ENCODE results near the gene KAZN.

KAZN gene

DNA sequence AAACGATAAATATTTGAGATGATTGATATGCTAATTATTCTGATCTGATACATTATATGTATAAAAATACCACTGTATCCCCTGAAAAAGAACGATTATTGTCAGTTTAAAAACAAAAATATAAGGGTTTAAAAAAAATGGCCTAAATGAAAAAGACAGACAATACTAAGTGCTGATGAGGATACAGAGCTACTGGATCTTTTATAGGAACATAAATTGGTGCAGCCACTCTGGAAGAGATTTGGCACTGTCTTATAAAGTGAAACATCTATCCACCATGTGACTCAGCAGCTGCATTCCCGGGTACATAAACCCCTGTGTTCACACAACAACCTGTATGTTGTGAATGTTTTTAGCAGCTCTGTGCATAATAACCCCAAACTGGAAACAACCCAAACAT is 44.2 kb downstream of the KAZN start:
- no peak for TF ChIP-seq ARNTL (CRISPR knock-in tag; IDR thresholded peaks at IDR 0.05; ENCODE audit: borderline replicate concordance, low read depth)
- TF ChIP-seq ZNF8 (CRISPR knock-in tag; IDR thresholded peaks at IDR 0.05) = no peak
- TF ChIP-seq ZC3H10 (CRISPR knock-in tag; IDR thresholded peaks at IDR 0.05) = no peak
- TF ChIP-seq ESRRG (CRISPR knock-in tag; IDR thresholded peaks at IDR 0.05) = no peak
- TF ChIP-seq ZFP30 (CRISPR knock-in tag; IDR thresholded peaks at IDR 0.05) = no peak
- TF ChIP-seq, protein P1, sequence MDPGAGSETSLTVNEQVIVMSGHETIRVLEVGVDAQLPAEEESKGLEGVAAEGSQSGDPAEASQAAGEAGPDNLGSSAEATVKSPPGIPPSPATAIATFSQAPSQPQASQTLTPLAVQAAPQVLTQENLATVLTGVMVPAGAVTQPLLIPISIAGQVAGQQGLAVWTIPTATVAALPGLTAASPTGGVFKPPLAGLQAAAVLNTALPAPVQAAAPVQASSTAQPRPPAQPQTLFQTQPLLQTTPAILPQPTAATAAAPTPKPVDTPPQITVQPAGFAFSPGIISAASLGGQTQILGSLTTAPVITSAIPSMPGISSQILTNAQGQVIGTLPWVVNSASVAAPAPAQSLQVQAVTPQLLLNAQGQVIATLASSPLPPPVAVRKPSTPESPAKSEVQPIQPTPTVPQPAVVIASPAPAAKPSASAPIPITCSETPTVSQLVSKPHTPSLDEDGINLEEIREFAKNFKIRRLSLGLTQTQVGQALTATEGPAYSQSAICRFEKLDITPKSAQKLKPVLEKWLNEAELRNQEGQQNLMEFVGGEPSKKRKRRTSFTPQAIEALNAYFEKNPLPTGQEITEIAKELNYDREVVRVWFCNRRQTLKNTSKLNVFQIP (CRISPR knock-in tag; IDR thresholded peaks at IDR 0.05; ENCODE audit: borderline replicate concordance, low read depth) = no peak
- TF ChIP-seq ISL1 (CRISPR knock-in tag; IDR thresholded peaks at IDR 0.05) = no peak
- TF ChIP-seq ZNF70 (CRISPR knock-in tag; IDR thresholded peaks at IDR 0.05) = no peak
- no peak for TF ChIP-seq ZNF565 (CRISPR knock-in tag; conservative IDR thresholded peaks at IDR 0.05; ENCODE audit: low read depth)
- no peak for TF ChIP-seq TOX (CRISPR knock-in tag; IDR thresholded peaks at IDR 0.05; ENCODE audit: borderline replicate concordance)
- TF ChIP-seq BACH2 (CRISPR knock-in tag; IDR thresholded peaks at IDR 0.05; ENCODE audit: borderline replicate concordance) = no peak
- TF ChIP-seq TCF4 (CRISPR knock-in tag; IDR thresholded peaks at IDR 0.05; ENCODE audit: borderline replicate concordance) = no peak
- TF ChIP-seq GLIS3 (CRISPR knock-in tag; IDR thresholded peaks at IDR 0.05) = no peak
- no peak for TF ChIP-seq ZFP3 (CRISPR knock-in tag; IDR thresholded peaks at IDR 0.05)
- no peak for TF ChIP-seq CSDC2 (CRISPR knock-in tag; IDR thresholded peaks at IDR 0.05)
- TF ChIP-seq OSR1 (CRISPR knock-in tag; IDR thresholded peaks at IDR 0.05) = no peak
- TF ChIP-seq, protein P2, sequence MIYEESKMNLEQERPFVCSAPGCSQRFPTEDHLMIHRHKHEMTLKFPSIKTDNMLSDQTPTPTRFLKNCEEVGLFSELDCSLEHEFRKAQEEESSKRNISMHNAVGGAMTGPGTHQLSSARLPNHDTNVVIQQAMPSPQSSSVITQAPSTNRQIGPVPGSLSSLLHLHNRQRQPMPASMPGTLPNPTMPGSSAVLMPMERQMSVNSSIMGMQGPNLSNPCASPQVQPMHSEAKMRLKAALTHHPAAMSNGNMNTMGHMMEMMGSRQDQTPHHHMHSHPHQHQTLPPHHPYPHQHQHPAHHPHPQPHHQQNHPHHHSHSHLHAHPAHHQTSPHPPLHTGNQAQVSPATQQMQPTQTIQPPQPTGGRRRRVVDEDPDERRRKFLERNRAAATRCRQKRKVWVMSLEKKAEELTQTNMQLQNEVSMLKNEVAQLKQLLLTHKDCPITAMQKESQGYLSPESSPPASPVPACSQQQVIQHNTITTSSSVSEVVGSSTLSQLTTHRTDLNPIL (CRISPR knock-in tag; IDR thresholded peaks at IDR 0.05; ENCODE audit: low read depth) = no peak
- TF ChIP-seq, protein P3, sequence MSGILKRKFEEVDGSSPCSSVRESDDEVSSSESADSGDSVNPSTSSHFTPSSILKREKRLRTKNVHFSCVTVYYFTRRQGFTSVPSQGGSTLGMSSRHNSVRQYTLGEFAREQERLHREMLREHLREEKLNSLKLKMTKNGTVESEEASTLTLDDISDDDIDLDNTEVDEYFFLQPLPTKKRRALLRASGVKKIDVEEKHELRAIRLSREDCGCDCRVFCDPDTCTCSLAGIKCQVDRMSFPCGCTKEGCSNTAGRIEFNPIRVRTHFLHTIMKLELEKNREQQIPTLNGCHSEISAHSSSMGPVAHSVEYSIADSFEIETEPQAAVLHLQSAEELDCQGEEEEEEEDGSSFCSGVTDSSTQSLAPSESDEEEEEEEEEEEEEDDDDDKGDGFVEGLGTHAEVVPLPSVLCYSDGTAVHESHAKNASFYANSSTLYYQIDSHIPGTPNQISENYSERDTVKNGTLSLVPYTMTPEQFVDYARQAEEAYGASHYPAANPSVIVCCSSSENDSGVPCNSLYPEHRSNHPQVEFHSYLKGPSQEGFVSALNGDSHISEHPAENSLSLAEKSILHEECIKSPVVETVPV (CRISPR knock-in tag; IDR thresholded peaks at IDR 0.05) = no peak
- TF ChIP-seq, protein P4, sequence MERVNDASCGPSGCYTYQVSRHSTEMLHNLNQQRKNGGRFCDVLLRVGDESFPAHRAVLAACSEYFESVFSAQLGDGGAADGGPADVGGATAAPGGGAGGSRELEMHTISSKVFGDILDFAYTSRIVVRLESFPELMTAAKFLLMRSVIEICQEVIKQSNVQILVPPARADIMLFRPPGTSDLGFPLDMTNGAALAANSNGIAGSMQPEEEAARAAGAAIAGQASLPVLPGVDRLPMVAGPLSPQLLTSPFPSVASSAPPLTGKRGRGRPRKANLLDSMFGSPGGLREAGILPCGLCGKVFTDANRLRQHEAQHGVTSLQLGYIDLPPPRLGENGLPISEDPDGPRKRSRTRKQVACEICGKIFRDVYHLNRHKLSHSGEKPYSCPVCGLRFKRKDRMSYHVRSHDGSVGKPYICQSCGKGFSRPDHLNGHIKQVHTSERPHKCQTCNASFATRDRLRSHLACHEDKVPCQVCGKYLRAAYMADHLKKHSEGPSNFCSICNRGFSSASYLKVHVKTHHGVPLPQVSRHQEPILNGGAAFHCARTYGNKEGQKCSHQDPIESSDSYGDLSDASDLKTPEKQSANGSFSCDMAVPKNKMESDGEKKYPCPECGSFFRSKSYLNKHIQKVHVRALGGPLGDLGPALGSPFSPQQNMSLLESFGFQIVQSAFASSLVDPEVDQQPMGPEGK (CRISPR knock-in tag; IDR thresholded peaks at IDR 0.05; ENCODE audit: borderline replicate concordance) = no peak
- TF ChIP-seq SNAI2 (CRISPR knock-in tag; IDR thresholded peaks at IDR 0.05) = no peak
- ATAC-seq = no peak

DNA sequence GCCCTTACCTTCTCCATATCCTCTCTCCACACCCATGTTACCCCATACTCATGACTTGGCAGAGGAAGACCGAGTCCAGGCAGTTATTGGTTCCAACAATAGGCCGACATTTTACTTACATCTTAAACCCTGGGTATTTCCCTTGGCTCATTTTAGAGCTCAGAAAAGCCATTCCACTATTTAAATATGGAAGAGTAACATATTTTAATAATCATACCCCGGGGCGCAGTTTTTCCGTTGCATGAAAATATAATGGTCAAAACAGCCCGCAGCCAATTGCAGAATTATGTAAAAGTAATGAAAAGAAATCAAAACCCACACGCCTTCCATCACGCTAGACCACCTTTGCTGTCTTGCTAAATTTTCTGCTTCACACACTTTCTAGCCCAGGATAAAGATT is 48.5 kb downstream of the KAZN start:
- ATAC-seq = no peak
- TF ChIP-seq, protein P1 (CRISPR knock-in tag; IDR thresholded peaks at IDR 0.05; ENCODE audit: borderline replicate concordance, low read depth) = no peak
- TF ChIP-seq ZFP3 (CRISPR knock-in tag; IDR thresholded peaks at IDR 0.05) (no peak), TCF4 (CRISPR knock-in tag; IDR thresholded peaks at IDR 0.05; ENCODE audit: borderline replicate concordance) (no peak), ISL1 (CRISPR knock-in tag; IDR thresholded peaks at IDR 0.05) (no peak), PPARA (CRISPR knock-in tag; IDR thresholded peaks at IDR 0.05; ENCODE audit: borderline replicate concordance) (no peak), ZNF8 (CRISPR knock-in tag; IDR thresholded peaks at IDR 0.05) (no peak), ZNF70 (CRISPR knock-in tag; IDR thresholded peaks at IDR 0.05) (no peak), RARB (CRISPR knock-in tag; IDR thresholded peaks at IDR 0.05) (no peak), ZNF565 (CRISPR knock-in tag; conservative IDR thresholded peaks at IDR 0.05; ENCODE audit: low read depth) (no peak), ESRRG (CRISPR knock-in tag; IDR thresholded peaks at IDR 0.05) (no peak), BACH2 (CRISPR knock-in tag; IDR thresholded peaks at IDR 0.05; ENCODE audit: borderline replicate concordance) (no peak), TOX (CRISPR knock-in tag; IDR thresholded peaks at IDR 0.05; ENCODE audit: borderline replicate concordance) (no peak), ARNTL (CRISPR knock-in tag; IDR thresholded peaks at IDR 0.05; ENCODE audit: borderline replicate concordance, low read depth) (no peak), GLIS3 (CRISPR knock-in tag; IDR thresholded peaks at IDR 0.05) (no peak), ZFP30 (CRISPR knock-in tag; IDR thresholded peaks at IDR 0.05) (no peak), CSDC2 (CRISPR knock-in tag; IDR thresholded peaks at IDR 0.05) (no peak)
- TF ChIP-seq, protein P3 (CRISPR knock-in tag; IDR thresholded peaks at IDR 0.05) = no peak
- TF ChIP-seq, protein P2 (CRISPR knock-in tag; IDR thresholded peaks at IDR 0.05; ENCODE audit: low read depth) = no peak
- TF ChIP-seq, protein P5, sequence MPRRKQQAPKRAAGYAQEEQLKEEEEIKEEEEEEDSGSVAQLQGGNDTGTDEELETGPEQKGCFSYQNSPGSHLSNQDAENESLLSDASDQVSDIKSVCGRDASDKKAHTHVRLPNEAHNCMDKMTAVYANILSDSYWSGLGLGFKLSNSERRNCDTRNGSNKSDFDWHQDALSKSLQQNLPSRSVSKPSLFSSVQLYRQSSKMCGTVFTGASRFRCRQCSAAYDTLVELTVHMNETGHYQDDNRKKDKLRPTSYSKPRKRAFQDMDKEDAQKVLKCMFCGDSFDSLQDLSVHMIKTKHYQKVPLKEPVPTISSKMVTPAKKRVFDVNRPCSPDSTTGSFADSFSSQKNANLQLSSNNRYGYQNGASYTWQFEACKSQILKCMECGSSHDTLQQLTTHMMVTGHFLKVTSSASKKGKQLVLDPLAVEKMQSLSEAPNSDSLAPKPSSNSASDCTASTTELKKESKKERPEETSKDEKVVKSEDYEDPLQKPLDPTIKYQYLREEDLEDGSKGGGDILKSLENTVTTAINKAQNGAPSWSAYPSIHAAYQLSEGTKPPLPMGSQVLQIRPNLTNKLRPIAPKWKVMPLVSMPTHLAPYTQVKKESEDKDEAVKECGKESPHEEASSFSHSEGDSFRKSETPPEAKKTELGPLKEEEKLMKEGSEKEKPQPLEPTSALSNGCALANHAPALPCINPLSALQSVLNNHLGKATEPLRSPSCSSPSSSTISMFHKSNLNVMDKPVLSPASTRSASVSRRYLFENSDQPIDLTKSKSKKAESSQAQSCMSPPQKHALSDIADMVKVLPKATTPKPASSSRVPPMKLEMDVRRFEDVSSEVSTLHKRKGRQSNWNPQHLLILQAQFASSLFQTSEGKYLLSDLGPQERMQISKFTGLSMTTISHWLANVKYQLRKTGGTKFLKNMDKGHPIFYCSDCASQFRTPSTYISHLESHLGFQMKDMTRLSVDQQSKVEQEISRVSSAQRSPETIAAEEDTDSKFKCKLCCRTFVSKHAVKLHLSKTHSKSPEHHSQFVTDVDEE (CRISPR knock-in tag; IDR thresholded peaks at IDR 0.05) = no peak
